ENCODE data around the gene CX3CR1.

The CX3CR1 gene

DNA sequence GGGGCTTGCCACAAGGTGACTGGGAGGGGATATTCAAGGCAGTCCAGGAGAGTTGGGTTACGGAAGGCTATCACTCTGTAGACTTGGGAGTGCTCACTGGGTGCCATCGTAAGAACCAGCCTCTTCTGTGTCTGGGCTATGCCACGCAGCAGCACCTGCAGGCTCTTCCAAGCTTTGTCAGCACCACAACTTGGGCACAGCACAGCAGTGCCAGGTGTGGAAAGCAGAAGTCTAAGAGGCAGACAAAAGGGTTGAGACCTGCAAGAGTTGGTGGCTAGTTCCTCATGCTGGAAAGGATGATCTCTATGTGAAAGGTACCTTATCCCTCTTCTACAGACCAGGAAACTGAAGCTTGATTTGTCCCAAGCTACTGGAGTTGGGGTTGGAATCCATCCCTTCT is 15.8 kb downstream of the CX3CR1 start:
- TF ChIP-seq GATA3 (IDR thresholded peaks at IDR 0.05; ENCODE audit: low read depth, low read length): no peak
- no peak for TF ChIP-seq GATA2 (IDR thresholded peaks at IDR 0.05; ENCODE audit: low read depth, low read length)

DNA sequence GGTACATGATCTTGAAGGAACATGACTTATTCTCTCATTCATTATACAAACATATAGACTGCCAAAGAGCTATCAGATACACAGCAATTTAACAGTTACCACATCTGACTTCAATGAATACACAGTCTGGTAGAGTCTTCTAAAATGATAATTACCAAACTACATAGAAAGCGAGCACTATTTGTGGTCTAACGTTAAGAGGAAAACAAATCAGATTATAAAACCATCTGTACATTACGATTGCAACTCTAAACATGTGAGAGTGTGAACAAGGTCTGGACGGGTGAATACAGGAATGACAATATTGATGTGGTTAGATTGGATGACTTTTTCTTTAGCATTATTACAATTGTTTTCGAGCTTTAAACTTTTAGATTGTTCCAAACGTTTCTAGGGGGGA is 16.3 kb downstream of the CX3CR1 start:
- no peak for TF ChIP-seq GATA3 (IDR thresholded peaks at IDR 0.05; ENCODE audit: low read depth, low read length)
- TF ChIP-seq GATA2 (IDR thresholded peaks at IDR 0.05; ENCODE audit: low read depth, low read length): no peak

DNA sequence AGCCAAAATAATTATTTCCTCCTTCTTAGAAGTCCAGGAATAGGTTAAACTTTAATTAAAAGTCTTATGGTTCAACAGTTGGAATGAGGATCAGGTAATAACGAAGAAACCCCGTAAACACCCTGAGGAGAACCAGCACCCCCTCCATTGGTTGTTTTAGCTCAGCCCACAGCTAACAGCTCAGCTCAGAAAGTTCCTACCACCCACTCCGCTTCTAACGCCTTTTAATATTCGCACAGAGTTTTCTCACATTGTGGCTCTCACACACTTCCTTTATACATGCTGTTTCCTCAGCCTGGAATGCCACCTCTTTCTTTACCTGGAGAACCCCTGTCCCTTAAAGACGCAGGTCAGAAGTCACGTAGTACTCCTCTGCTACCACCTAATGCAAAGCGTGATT is 17.0 kb downstream of the CX3CR1 start:
- TF ChIP-seq GATA3 (IDR thresholded peaks at IDR 0.05; ENCODE audit: low read depth, low read length) (no peak), GATA2 (IDR thresholded peaks at IDR 0.05; ENCODE audit: low read depth, low read length) (no peak)

DNA sequence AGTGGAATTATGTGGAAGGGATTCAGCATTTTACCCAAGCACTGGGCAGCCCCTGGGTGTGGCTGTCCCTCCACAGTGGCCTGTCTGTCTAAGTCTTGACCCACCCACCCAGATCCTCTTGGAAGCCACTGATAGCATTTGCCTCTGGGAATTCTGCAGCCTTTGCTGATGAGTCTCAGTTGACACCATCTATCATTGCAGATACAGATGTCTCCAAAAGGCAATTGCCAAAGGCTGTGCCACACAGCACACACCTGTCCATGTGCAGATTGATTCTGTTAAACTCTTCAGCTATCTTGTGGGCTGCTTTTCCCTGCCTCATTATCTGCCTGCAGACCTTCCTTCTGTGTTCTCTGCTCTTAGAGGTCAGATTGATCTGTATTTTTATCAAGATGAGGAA is 18.1 kb downstream of the CX3CR1 start:
- no peak for TF ChIP-seq GATA3 (IDR thresholded peaks at IDR 0.05; ENCODE audit: low read depth, low read length)
- TF ChIP-seq GATA2 (IDR thresholded peaks at IDR 0.05; ENCODE audit: low read depth, low read length): no peak

DNA sequence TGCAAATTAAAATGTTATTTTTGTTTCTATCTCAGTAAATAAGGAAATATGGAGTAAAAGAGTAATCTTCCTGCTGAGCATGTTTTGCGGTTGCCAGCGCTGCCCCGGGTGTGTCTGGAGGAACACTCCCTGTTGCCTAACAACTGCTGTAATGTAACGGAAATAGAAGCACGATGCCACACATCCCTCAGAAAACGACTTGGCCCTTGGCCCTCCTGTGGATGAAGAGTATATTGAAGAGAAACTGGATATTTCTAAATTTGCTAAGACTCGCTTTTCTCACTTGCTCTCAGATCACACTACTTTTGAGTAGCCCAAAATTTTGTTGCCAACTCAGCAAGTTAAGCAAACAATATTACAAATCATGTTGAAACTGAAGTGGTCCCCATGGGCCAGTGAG is 18.9 kb downstream of the CX3CR1 start:
- TF ChIP-seq GATA3 (IDR thresholded peaks at IDR 0.05; ENCODE audit: low read depth, low read length): no peak
- no peak for TF ChIP-seq GATA2 (IDR thresholded peaks at IDR 0.05; ENCODE audit: low read depth, low read length)

DNA sequence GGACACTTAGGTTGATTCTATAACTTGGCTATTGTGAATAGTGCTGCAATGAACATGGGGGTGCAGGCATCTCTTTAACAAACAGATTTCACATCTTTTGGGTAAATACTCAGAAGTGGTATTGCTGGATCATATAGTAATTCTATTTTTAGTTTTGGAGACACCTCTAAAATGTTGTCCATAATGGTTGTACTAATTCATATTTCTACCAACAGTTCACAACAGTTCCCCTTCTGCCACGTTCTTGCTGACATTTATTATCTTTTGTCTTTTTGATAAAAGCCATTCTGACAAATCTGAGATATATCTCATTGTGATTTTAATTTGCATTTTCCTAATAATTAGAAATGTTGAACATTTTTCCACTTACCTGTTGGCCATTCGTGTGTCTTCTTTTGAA is 19.5 kb downstream of the CX3CR1 start:
- TF ChIP-seq GATA2 (IDR thresholded peaks at IDR 0.05; ENCODE audit: low read depth, low read length) (no peak), GATA3 (IDR thresholded peaks at IDR 0.05; ENCODE audit: low read depth, low read length) (no peak)

DNA sequence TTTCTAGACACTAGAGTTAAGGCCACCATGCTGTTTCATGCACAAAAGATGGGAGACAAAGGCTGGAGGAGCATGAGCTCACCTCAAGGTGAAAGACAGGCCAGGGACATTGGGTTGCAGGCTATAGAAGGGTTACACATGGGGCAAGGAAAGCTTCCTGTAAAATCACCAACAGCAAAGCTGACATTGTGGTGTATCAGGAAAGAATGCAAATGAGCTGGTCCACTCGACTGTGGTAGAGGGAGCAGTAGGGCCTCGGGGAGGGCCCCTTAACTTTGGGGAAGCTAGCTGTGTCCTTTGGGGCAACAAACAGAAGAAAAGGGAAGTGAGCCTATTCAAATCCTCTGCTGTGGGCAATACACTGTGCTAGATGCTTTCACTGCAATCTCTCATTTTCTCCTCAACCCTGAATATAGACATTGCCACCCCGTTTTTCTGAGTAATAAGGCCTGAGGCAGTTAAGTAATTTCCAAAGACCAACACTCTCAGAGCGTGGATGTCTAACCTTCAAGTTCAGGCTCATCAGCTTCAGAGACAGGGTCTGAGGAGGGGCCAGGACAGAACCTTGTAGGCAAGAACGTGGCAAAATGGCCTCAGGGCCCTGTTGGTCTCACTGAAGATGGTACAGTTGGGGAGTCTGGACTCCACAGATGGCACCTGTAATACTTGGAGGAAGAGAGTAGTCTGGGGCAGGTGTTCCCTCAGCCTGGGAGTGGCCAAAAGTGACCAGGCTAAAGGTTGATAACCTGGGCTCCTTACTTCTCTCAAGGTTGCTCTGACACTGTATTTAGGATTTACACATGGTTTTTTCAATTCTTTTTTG is 24.1 kb downstream of the CX3CR1 start:
- TF ChIP-seq GATA2 (IDR thresholded peaks at IDR 0.05; ENCODE audit: low read depth, low read length) (no peak), GATA3 (IDR thresholded peaks at IDR 0.05; ENCODE audit: low read depth, low read length) (no peak)

DNA sequence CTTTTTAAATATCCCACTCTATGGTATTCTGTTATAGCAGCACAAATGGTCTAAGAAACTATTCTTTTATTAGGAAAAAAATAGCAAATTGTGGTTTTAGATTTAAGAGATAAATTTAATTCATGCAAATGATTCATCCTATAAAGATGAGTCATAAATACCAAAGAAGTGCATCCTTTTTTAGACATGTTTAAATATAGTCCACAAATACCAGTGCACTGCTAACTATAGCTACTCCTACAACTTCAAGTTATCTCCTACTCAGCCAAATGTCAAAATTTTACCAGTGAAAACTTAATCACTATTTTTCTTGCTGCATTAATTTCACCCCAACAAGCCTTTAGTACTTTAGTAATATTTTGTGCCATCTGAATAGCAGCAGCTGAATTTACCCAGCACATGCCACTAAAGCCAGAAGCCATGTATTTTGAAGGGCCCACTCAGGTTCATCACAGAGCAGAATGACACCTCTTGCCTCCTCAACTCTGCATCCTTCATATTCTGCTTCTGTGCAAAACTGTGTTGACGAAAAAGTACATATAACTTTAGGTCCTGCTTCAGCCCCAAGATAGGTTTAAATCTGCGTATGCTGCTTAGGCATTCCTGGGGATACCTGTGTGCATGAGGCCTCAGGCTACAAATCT is 24.9 kb downstream of the CX3CR1 start:
- no peak for TF ChIP-seq GATA2 (IDR thresholded peaks at IDR 0.05; ENCODE audit: low read depth, low read length)
- TF ChIP-seq GATA3 (IDR thresholded peaks at IDR 0.05; ENCODE audit: low read depth, low read length): no peak

DNA sequence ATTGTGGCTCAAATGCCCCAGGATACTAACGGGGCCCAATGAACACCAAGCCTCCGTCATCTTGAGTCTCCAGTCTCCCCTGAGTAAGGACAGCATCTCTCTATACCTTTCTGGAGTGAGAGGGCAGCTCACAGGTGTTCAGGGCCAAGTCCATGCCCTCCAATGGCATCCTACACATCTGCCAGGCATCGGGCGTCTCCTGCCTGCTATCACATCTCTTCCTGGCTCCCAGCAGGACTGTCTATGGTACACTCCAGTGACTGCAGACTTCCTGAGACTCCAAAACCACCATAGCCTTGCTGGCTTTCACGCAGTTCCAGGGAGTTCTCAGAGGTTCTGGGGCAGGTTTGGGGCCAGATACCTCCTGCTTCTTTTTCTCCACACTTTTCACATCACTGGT is 28.3 kb downstream of the CX3CR1 start:
- TF ChIP-seq GATA2 (IDR thresholded peaks at IDR 0.05; ENCODE audit: low read depth, low read length) (no peak), GATA3 (IDR thresholded peaks at IDR 0.05; ENCODE audit: low read depth, low read length) (no peak)

DNA sequence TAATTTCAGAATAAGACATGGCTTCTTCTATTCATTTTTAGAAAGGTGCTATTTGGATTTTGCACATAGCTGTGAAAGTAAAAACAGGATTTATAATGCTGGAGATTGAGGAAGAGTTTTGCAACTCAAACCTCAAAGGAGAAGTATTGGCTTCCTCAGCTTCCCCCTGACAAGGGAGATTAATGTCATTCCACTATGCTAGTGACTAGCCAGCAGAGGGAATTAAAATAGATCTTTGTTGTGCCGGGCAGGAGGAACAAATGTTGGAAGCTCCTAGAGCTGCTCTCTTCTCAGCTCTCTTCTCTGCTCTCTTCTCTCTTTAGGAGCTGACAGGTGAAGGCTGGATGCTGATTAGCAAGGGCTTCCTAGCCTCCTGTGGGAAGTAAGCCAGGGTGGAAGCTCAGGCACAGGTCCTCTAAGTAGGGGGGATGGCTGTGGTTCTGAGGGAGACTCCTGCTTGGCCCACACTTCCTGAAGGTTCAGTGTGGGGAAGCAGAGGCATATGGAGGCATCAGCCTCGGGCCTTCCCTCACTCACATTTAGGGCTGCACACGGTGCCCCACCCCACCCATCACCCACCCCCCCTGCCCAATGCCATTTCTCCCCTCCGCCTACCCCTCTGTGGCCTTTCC is 29.6 kb downstream of the CX3CR1 start:
- TF ChIP-seq GATA3 (IDR thresholded peaks at IDR 0.05; ENCODE audit: low read depth, low read length): no peak
- TF ChIP-seq GATA2 (IDR thresholded peaks at IDR 0.05; ENCODE audit: low read depth, low read length): no peak

DNA sequence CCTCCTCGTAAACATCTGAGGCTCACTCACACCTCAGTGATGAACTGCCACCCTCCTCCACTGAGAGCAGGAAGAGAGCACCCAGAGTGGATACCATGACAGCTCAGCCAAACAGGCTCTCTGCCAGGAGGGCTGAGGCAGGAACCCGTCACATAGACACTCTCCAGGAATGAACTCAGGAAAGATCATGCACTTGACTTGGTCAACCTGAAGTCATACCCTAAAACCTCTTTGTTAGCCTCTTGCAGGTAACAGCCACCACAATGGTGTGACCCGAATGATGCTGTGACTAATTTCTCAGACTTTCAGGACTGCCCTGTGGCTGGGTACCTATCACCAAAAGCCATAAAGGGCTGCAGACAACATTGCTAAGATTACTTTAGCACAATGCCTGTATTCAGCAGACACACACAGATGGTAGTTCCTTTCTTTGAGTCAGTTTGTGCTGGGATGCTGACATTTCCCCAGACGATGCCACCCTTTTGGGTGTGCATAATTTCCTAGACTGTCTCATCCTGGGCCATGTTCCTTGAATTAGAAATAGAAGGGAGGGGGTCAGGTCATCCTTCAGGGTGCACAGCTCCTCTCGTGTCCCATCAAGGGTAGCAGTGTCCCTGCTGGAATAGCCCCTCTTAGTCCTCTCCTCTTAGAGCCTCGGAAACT is 30.3 kb downstream of the CX3CR1 start:
- TF ChIP-seq GATA2 (IDR thresholded peaks at IDR 0.05; ENCODE audit: low read depth, low read length) (no peak), GATA3 (IDR thresholded peaks at IDR 0.05; ENCODE audit: low read depth, low read length) (no peak)

DNA sequence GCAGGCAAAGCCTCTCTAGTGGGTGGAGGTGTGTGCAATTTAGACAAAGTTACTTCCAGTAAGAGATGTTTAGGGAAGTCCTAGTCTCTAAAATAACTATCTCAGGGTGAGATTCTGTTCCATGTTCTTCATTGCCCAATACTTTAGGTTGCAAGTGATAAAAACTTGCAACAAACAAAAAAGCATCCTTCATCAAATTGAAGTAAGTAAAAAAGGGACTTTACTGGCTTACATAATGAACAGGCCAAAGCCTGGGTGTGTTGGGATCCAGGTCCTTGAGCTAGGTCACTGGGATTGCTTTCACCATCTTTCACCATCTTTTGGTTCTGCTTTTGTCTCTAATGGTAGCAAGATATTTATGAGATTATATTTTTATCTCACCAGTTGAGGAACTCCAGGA is 38.3 kb downstream of the CX3CR1 start:
- TF ChIP-seq GATA3 (IDR thresholded peaks at IDR 0.05; ENCODE audit: low read depth, low read length): no peak

DNA sequence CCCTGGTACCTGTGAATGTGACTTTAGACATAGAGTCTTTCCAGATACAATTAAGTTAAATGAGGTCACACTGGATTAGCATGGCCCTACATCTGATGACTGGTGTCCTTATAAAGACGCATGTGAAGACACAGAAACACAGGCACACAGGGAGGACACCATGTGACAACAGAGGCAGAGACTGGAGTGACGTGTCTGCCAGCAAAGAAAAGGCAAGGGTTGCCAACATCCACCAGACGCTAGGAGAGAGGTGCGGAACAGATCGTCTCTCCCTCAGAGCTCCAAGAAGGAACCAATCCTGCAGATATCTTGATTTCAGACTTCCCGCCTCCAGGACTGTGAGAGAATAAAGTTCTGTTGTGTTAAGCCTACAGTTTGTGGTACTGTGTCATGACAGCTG is 42.8 kb downstream of the CX3CR1 start:
- TF ChIP-seq GATA2 (IDR thresholded peaks at IDR 0.05; ENCODE audit: low read depth, low read length): no peak
- TF ChIP-seq GATA3 (IDR thresholded peaks at IDR 0.05; ENCODE audit: low read depth, low read length): no peak

DNA sequence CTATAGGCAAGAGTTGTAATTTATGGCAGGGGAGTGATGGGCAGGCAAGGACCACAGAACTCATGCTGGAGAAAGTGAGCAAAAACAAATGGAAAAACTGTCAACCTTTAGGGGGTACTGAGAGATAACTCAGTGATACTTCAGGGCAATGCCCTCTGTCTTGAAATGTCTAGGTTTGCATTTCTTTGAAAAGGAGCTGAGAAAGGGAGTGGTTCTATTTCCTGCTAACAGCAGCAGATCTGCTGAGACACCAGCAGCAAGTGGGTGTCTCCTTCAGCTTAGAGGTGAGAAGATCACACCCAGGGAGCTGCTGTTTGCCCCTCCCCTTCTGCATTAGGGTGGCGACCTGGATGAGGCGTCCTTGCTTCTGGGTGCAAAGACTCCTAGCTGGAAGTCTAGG is 45.2 kb downstream of the CX3CR1 start:
- TF ChIP-seq GATA3 (IDR thresholded peaks at IDR 0.05; ENCODE audit: low read depth, low read length) (no peak), GATA2 (IDR thresholded peaks at IDR 0.05; ENCODE audit: low read depth, low read length) (no peak)

Data from SH-SY5Y (cell line).